Endodermal cell (in vitro differentiated cells): Measurements from ENCODE around the gene UROC1. TPM values are rescaled to one million over a fixed set of nuclear protein-coding genes. Genes with fewer than 3 reads are reported as not detected.

Source experiments
- DNase-seq: peaks from one replicate; pipeline ENCODE4 v3.0.0-alpha.2; 2017
- H3K27ac ChIP-seq: 2 replicates; pipeline ENCODE4 v1.5.1; 2013; ENCODE audit warnings: mild to moderate bottlenecking, low read depth, low read length, moderate library complexity
- H3K27me3 ChIP-seq: 2 replicates; pipeline ENCODE4 v1.6.1; 2013; ENCODE audit warnings: mild to moderate bottlenecking, low read length, moderate library complexity; ENCODE audit not compliant: insufficient read depth, control insufficient read depth, poor library complexity, severe bottlenecking
- H3K36me3 ChIP-seq: 2 replicates; pipeline ENCODE4 v1.7.0; 2013; ENCODE audit warnings: mild to moderate bottlenecking, low read length, moderate library complexity; ENCODE audit not compliant: control insufficient read depth, insufficient read depth
- H3K4me1 ChIP-seq: one replicate; pipeline ENCODE4 v1.7.0; 2013; ENCODE audit warnings: low read length; ENCODE audit not compliant: control insufficient read depth, insufficient read depth
- H3K4me3 ChIP-seq: 2 replicates; pipeline ENCODE4 v1.5.1; 2013; ENCODE audit warnings: mild to moderate bottlenecking, low read length, moderate library complexity
- H3K9ac ChIP-seq: 2 replicates; pipeline ENCODE4 v1.6.1; 2013; ENCODE audit warnings: mild to moderate bottlenecking, low read length, moderate library complexity; ENCODE audit not compliant: poor library complexity, severe bottlenecking; ENCODE audit errors: extremely low read depth
- H3K9me3 ChIP-seq: 2 replicates; pipeline ENCODE4 v1.6.1; 2013; ENCODE audit warnings: mild to moderate bottlenecking, low read length, moderate library complexity; ENCODE audit not compliant: control insufficient read depth
- H3K27ac Mint-ChIP-seq: 2 replicates; pipeline ENCODE4 v1.8.0; 2020; ENCODE audit warnings: mixed read lengths
- H3K27me3 Mint-ChIP-seq: 2 replicates; pipeline ENCODE4 v1.8.0; 2021; ENCODE audit warnings: mild to moderate bottlenecking, mixed read lengths; ENCODE audit not compliant: insufficient read depth
- H3K36me3 Mint-ChIP-seq: 2 replicates; pipeline ENCODE4 v1.8.0; 2020; ENCODE audit warnings: low read depth, mixed read lengths
- H3K4me1 Mint-ChIP-seq: 2 replicates; pipeline ENCODE4 v1.8.0; 2020; ENCODE audit warnings: mixed read lengths
- H3K4me3 Mint-ChIP-seq: 2 replicates; pipeline ENCODE4 v1.8.0; 2020; ENCODE audit warnings: mild to moderate bottlenecking, moderate library complexity, mixed read lengths
- H3K9me3 Mint-ChIP-seq: 2 replicates; pipeline ENCODE4 v1.8.0; 2020; ENCODE audit warnings: mild to moderate bottlenecking, mixed read lengths
- CTCF ChIP-seq: fragments of 200-600 bp; sonication (generic); conservative IDR thresholded peaks from 2 replicates; pipeline ENCODE4 v1.5.0; 2021; ENCODE audit warnings: antibody characterized with exemption, mild to moderate bottlenecking
- WGBS, 2 experiments: methylation state at CpG; one replicate each; pipeline versions ENCODE4 v1.1.5 to v1.1.7; 2013; ENCODE audit warnings: missing lambda C conversion rate in 2 of 2, mixed read lengths in 1 of 2; ENCODE audit not compliant: insufficient coverage in 1 of 2, insufficient read length in 1 of 2; 5-methylcytosine and 5-hydroxymethylcytosine counted together
- total RNA-seq, 2 donors: library from RNA; stranded (reverse); fragmentation: NEBNext Ultra II Directional in 1 of 2; extraction: Animal tissue kit (Norgen Biotek cat#: 25700) in 1 of 2; gene quantifications; 2 replicates in 1 of 2; 3 replicates in 1 of 2; pipeline ENCODE4 v1.2.1, GENCODE V29; 2021

UROC1 gene
- total RNA-seq, 2 donors from 2014 or later: not detected

GRCh38 chr3:126533506-126533905 lies 15.9 kb upstream of the UROC1 start:
- Histone ChIP-seq H3K4me3 (no peak overlapping the region), H3K36me3 (no peaks in the 10 kb centered on the region), H3K4me1 (no peaks in the 10 kb centered on the region), H3K9me3 (no peaks in the 10 kb centered on the region), H3K9ac (no peak overlapping the region), H3K27ac (no peak overlapping the region), H3K27me3 (peaks cover 25% of the 10 kb centered on the region)
- peaks cover 10% of the 10 kb centered on the region for H3K27me3 Mint-ChIP-seq
- no peak overlapping the region for H3K4me3 Mint-ChIP-seq
- no peak overlapping the region for H3K27ac Mint-ChIP-seq
- DNase-seq: no peak
- H3K9me3 Mint-ChIP-seq: no peaks in the 10 kb centered on the region
- H3K4me1 Mint-ChIP-seq: no peaks in the 10 kb centered on the region
- H3K36me3 Mint-ChIP-seq: no peaks in the 10 kb centered on the region
- TF ChIP-seq CTCF: no peak

- Mint-ChIP-seq H3K4me3 (no peak overlapping the region), H3K9me3 (no peaks in the 10 kb centered on the region), H3K4me1 (no peaks in the 10 kb centered on the region), H3K27me3 (peaks cover 10% of the 10 kb centered on the region), H3K27ac (no peak overlapping the region), H3K36me3 (no peaks in the 10 kb centered on the region)
- peak; percentile 3 for TF ChIP-seq CTCF
- H3K4me1 ChIP-seq: no peaks in the 10 kb centered on the region
- no peaks in the 10 kb centered on the region for H3K9me3 ChIP-seq
- DNase-seq: no peak
- no peaks in the 10 kb centered on the region for H3K36me3 ChIP-seq
- no peak overlapping the region for H3K9ac ChIP-seq
- H3K27me3 ChIP-seq: peaks cover 25% of the 10 kb centered on the region
- H3K27ac ChIP-seq: no peak overlapping the region
- 92 to 94% methylated on average over 5 to 6 of the region's 6 CpGs for WGBS, 2 experiments
- no peak overlapping the region for H3K4me3 ChIP-seq
Observed at GRCh38 chr3:126531051-126531330, 13.4 kb upstream of the UROC1 start.

- Histone ChIP-seq H3K4me3 (no peak overlapping the region), H3K27ac (no peak overlapping the region), H3K9ac (no peak overlapping the region), H3K4me1 (no peaks in the 10 kb centered on the region), H3K36me3 (no peaks in the 10 kb centered on the region), H3K27me3 (peaks cover 28% of the 10 kb centered on the region), H3K9me3 (no peaks in the 10 kb centered on the region)
- no peak for DNase-seq
- WGBS, 2 experiments: 90 to 92% methylated on average over 6 to 18 of the region's 18 CpGs
- Mint-ChIP-seq H3K27me3 (peaks cover 13% of the 10 kb centered on the region), H3K36me3 (no peaks in the 10 kb centered on the region), H3K9me3 (no peaks in the 10 kb centered on the region), H3K4me1 (no peaks in the 10 kb centered on the region), H3K27ac (no peak overlapping the region), H3K4me3 (no peak overlapping the region)
- TF ChIP-seq CTCF: peak; percentile 62
Observed at GRCh38 chr3:126530171-126531050, 12.8 kb upstream of the UROC1 start.
